KBM-7 (cell line): Measurements from ENCODE around the gene SCLT1.
"Not testable (repeated sequence)": the region's sequence is repeated elsewhere in the genome, so short reads cannot be mapped to it uniquely, and the experiment has no call there.

Source experiments
- DNase-seq: peaks from one replicate; pipeline ENCODE4 v3.0.0-alpha.2; 2015
- in situ Hi-C: fragments of 300-500 bp; cut with MboI; formaldehyde crosslinking; loops from 2 replicates; pipeline ENCODE4 v1.14.3; 2020; ENCODE audit warnings: low sequenced_read_pairs, low pct_unique_long_range_greater_than_20kb, mixed read lengths

SCLT1 gene

GRCh38 chr4:129093191-129093920 is at the start of gene SCLT1:
TSS of gene SCLT1 (minus strand) at chr4:129093539. CDS start at chr4:129093103, 436 bp downstream.
- peak; percentile 97 for DNase-seq
- in situ Hi-C loops: no loop called here

GRCh38 chr4:129140521-129140920 is 47.2 kb upstream of the SCLT1 start:
- no peak for DNase-seq
- in situ Hi-C loops: no loop called here

GRCh38 chr4:129138810-129139496 is 45.6 kb upstream of the SCLT1 start:
- in situ Hi-C loops: no loop called here
- DNase-seq: no peak

- in situ Hi-C loops: no loop called here
- no peak for DNase-seq
These were observed 43.1 kb upstream of the SCLT1 start for GRCh38 chr4:129136433-129136832.

GRCh38 chr4:129131343-129131742 is 38.0 kb upstream of the SCLT1 start:
- in situ Hi-C loops: no loop called here
- no peak for DNase-seq

GRCh38 chr4:129129143-129129542 is 35.8 kb upstream of the SCLT1 start:
- DNase-seq: no peak
- in situ Hi-C loops: no loop called here

- in situ Hi-C loops, DNase-seq: not testable (repeated sequence)
These were observed 33.3 kb upstream of the SCLT1 start for GRCh38 chr4:129126614-129127013.

GRCh38 chr4:129117705-129118104 is 24.4 kb upstream of the SCLT1 start:
- in situ Hi-C loops: no loop called here

GRCh38 chr4:129113919-129114318 is 20.6 kb upstream of the SCLT1 start:
- no peak for DNase-seq
- in situ Hi-C loops: no loop called here

More at GRCh38 chr4:129117705-129118104, 24.4 kb upstream of the SCLT1 start:
- no peak for DNase-seq

GRCh38 chr4:129113434-129113833 is 20.1 kb upstream of the SCLT1 start:
- in situ Hi-C loops: no loop called here

GRCh38 chr4:129111919-129112318 is 18.6 kb upstream of the SCLT1 start:
- in situ Hi-C loops: no loop called here

More at GRCh38 chr4:129113434-129113833, 20.1 kb upstream of the SCLT1 start:
- no peak for DNase-seq

GRCh38 chr4:129110931-129111330 is 17.6 kb upstream of the SCLT1 start:
- no peak for DNase-seq
- in situ Hi-C loops: no loop called here

More at GRCh38 chr4:129111919-129112318, 18.6 kb upstream of the SCLT1 start:
- no peak for DNase-seq

GRCh38 chr4:129109965-129110824 is 16.9 kb upstream of the SCLT1 start:
- in situ Hi-C loops: no loop called here
- no peak for DNase-seq

- in situ Hi-C loops: no loop called here
- DNase-seq: no peak
These were observed 5.2 kb upstream of the SCLT1 start for GRCh38 chr4:129098531-129099001.

GRCh38 chr4:129095811-129096454 is 2.6 kb upstream of the SCLT1 start, which contains the start of gene C4orf33:
TSS of gene C4orf33 (plus strand) at chr4:129096152. CDS start at chr4:129102611, 6,459 bp downstream.
- in situ Hi-C loops: no loop called here
- peak; percentile 92 for DNase-seq

- no peak for DNase-seq
- in situ Hi-C loops: no loop called here
These were observed 1.0 kb upstream of the SCLT1 start for GRCh38 chr4:129094347-129094746.

- in situ Hi-C loops: no loop called here
- DNase-seq: no peak
These were observed 628 bp downstream of the SCLT1 start for GRCh38 chr4:129092631-129093190.

GRCh38 chr4:129087516-129087915 is 5.8 kb downstream of the SCLT1 start:
- in situ Hi-C loops: no loop called here
- no peak for DNase-seq

GRCh38 chr4:129085472-129085871 is 7.9 kb downstream of the SCLT1 start:
- in situ Hi-C loops: no loop called here
- DNase-seq: no peak
